ENCODE measurements around the gene PDZD2.
"Not testable (repeated sequence)": the region's sequence is repeated elsewhere in the genome, so short reads cannot be mapped to it uniquely, and the experiment has no call there.

Gene PDZD2

GRCh38 chr5:32020271-32020670 lies 381.3 kb downstream of the PDZD2 start:
- DNase-seq: no peak

GRCh38 chr5:32020946-32021345 lies 382.0 kb downstream of the PDZD2 start:
- no peak for DNase-seq

GRCh38 chr5:32021771-32022170 lies 382.8 kb downstream of the PDZD2 start:
- no peak for DNase-seq

- DNase-seq: no peak
These were observed 383.7 kb downstream of the PDZD2 start for GRCh38 chr5:32022638-32023037.

- DNase-seq: no peak
These were observed 384.9 kb downstream of the PDZD2 start for GRCh38 chr5:32023816-32024215.

GRCh38 chr5:32024751-32025150 lies 385.8 kb downstream of the PDZD2 start:
- DNase-seq: no peak

GRCh38 chr5:32027093-32027716 lies 388.3 kb downstream of the PDZD2 start:
- DNase-seq: no peak

GRCh38 chr5:32027717-32028458 lies 389.0 kb downstream of the PDZD2 start:
- DNase-seq: no peak

GRCh38 chr5:32029261-32029660 lies 390.3 kb downstream of the PDZD2 start:
- no peak for DNase-seq

GRCh38 chr5:32029781-32030180 lies 390.9 kb downstream of the PDZD2 start:
- DNase-seq: no peak

- no peak for DNase-seq
These were observed 391.3 kb downstream of the PDZD2 start for GRCh38 chr5:32030222-32030621.

- no peak for DNase-seq
These were observed 391.8 kb downstream of the PDZD2 start for GRCh38 chr5:32030686-32031085.

GRCh38 chr5:32031089-32031488 lies 392.2 kb downstream of the PDZD2 start:
- no peak for DNase-seq

GRCh38 chr5:32038523-32038922 lies 399.6 kb downstream of the PDZD2 start:
- no peak for DNase-seq

GRCh38 chr5:32039133-32039532 lies 400.2 kb downstream of the PDZD2 start:
- not testable (repeated sequence) for DNase-seq

GRCh38 chr5:32039601-32040000 lies 400.7 kb downstream of the PDZD2 start:
- not testable (repeated sequence) for DNase-seq

- not testable (repeated sequence) for DNase-seq
These were observed 401.3 kb downstream of the PDZD2 start for GRCh38 chr5:32040181-32040695.

- no peak for DNase-seq
These were observed 403.6 kb downstream of the PDZD2 start for GRCh38 chr5:32042551-32042961.

GRCh38 chr5:32043105-32043504 lies 404.2 kb downstream of the PDZD2 start:
- no peak for DNase-seq

- DNase-seq: no peak
These were observed 405.5 kb downstream of the PDZD2 start for GRCh38 chr5:32044434-32044833.

- no peak for DNase-seq
These were observed 406.0 kb downstream of the PDZD2 start for GRCh38 chr5:32044939-32045338.

GRCh38 chr5:32047056-32047455 lies 408.1 kb downstream of the PDZD2 start:
- no peak for DNase-seq

GRCh38 chr5:32051796-32052195 lies 412.9 kb downstream of the PDZD2 start:
- DNase-seq: no peak
